Activated CD8-positive, alpha-beta memory T cell treated with anti-CD3 and anti-CD28 coated beads for 1 hour (primary cell): Measurements from ENCODE around the gene SGK1.
"Not testable (repeated sequence)": the region's sequence is repeated elsewhere in the genome, so short reads cannot be mapped to it uniquely, and the experiment has no call there.

Source experiments
- DNase-seq, 2 donors: peaks; one replicate each; pipeline ENCODE4 v3.0.0-alpha.2; 2020; ENCODE audit warnings: low read depth in 1 of 2; ENCODE audit errors: extremely low read depth in 1 of 2

Gene SGK1

DNA sequence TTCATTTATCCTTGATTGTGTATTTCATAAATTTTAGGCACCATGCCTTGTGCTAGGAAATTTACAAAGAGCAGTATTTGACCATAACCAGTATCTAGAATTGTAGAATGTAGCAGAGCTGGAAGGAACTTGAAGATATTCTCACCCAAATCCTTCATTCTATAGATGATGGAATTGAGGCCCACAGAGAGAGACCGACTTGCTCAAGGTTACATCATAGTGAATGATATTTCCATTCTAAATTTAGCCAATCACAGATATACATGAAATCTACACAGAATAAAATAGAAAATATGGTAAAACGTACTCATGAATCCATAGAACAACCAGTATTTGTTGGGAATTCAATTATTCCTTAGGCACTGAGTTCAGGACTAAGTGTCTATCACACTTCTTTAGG lies 10.9 kb upstream of the SGK1 start:
- DNase-seq: no peak

GRCh38 chr6:134328138-134328537 lies 10.2 kb upstream of the SGK1 start:
- DNase-seq: no peak

GRCh38 chr6:134326192-134326591 lies 8.3 kb upstream of the SGK1 start:
- not testable (repeated sequence) for DNase-seq

DNA sequence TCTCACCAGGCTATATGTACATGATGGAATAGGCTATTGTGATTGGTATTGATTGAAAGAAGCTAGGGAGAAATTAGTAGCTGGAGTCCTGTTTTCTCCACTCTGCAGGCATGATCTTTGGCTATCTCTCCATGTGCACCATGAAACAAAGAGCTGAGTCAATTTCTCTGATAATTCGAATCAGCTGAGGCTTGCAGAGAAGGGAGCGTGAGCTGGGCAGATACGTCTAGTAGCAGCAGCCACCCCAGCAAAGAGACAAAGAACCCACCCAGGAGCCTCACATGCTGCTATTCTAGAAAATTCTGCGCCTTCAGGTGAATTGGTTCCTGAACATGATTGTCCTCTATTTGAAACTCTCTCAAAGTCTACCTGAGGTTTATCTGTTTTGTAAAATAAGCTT lies 6.9 kb upstream of the SGK1 start:
- no peak for DNase-seq

GRCh38 chr6:134324141-134324540 lies 6.2 kb upstream of the SGK1 start:
- DNase-seq: no peak

DNA sequence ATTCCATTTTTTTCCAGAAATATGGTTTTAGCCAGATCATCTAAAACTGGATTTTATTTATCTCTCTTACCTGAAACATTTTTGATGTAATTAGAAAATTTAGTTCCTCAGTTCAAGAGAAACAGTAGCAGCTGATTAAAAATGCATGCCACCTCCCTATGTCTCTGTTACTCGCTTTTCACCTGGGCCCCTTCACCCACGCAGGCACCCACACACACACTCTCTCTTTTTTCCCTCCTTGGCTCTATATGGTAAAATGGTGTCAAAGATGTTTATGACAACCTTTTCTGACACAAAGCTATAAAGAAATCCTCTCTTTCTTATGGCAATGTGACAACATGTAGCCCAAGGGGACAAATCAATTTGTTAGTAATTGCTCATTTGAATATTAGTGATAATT lies 5.8 kb upstream of the SGK1 start:
- no peak for DNase-seq

DNA sequence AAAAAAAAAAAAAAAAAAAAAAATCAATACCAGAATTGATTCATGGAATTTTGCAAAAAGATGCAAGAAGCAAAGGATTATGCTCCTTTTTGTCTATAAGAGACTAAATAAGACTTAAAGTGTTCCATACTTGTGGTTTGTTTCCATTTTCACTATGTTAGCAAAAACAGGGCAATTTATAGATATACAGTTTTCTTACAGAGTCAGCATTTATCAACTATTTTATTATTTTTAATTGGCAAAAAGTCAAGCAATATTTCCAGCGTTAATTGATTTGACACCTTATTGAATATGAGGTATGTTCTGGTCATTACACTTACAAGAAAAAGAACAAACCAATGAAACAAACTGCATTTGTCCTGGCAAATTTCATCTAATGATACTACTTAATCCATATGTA lies 5.4 kb upstream of the SGK1 start:
- DNase-seq: no peak

GRCh38 chr6:134322216-134322615 lies 4.3 kb upstream of the SGK1 start:
- DNase-seq: no peak

DNA sequence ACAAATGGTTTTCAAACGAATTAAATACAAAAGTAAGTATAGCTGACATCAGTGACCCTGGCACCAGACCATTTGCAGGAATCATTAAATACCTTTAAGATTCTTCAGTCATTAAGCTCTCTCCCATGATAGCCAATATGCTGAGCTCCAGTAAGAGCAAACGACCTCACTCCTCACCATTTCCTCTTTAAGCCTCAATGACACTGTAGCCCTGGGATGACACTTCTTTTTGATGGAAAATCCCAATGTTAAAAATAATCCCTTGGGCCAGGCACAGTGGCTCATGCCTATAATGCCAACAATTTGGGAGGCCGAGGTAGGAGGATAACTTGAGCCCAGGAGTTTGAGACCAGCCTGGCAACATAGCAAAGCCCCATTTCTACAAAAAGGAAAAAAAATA lies 3.3 kb upstream of the SGK1 start:
- DNase-seq: no peak

- not testable (repeated sequence) for DNase-seq
These were observed 1.8 kb upstream of the SGK1 start for GRCh38 chr6:134319686-134320085.

DNA sequence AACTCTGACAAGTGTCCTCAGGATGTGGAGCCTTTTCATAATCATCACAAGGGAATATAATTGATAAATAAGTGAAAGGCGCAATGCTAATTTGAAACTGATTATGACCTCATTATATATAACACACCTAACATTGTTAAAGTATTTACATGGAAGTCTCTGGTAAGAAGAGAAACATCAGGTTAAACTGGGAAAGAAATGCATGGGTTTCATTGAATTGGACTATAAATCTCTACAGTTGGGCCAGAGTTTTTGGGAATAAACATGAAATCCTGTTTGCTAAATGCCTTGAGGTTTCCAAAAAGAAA lies 1.0 kb upstream of the SGK1 start:
- DNase-seq: no peak

DNA sequence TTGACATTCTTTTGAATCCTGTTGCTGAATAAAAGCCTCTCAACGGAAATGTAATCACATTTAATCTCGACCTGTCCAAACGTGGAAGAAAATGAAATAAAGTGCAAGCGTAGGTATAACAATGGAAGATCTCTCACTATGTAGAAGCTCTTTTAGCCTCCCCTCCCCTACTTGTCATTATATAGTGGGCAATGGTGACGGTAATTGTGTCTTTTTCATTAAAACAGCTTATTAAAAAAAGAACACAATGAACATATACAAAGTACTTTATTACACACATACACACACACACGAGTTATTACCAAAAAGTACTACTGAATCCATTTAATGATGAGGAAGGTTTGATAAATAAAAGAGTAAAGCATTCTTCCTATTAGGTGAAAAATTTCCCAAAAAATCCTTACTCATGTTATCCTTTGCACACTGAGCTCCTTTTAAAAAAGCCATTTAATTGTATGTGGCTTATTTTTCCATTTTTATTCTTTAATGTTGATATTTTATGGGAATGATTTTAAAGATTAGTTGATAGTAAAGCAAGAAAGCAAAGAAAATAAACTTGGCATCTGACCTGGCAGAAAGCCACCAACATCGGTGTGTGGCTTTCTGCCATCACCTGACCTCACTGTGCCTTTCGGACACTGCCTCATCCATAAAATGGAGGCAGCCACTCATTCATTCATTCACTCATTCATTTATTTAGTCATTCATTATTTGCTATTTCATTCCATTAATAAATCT lies 493 bp upstream of the SGK1 start:
- no peak for DNase-seq

- DNase-seq: no peak
These were observed 1.0 kb downstream of the SGK1 start for GRCh38 chr6:134316733-134317431.

DNA sequence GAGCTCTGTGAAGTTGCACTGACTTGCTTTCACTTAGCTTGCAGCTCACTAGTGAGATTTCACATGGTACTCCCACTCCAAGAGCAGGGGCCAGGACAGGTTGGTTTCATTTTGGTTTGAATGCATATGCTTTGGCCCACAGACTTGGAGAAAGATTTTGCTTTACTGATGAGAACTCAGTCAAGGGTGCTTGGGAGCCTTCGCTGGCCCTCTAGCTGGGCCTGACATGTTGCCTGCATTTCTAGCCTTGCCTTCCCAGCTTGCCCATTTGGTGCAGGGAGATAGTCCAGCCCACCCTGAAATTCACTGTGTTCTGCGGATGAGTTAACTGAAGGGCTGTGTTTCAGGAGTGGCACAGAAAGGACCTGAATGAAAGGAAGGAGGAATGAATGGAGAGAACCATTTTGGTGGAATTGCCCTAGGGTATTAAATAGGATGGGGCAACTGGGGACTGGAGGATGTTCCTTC lies 1.9 kb downstream of the SGK1 start:
- no peak for DNase-seq

DNA sequence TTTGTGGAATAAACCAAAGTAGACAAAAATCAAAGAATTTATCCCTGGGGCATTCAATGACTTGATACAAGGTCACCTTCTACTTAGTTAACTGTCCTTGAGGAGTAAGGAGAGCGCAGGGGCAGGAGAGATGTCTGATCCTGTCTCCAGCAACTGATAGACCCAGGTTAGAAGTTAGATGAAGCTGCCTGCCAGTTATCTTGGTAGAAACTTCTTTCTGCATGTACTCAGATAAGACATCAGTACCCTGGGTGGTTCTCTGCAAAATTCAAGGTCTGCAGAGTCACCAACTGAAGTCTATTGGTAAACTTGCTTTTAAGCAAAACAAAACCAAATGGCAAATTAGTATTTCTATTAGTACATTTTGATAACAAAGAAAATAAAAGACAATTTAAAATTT lies 2.7 kb downstream of the SGK1 start:
- no peak for DNase-seq

- DNase-seq: no peak
These were observed 3.7 kb downstream of the SGK1 start for GRCh38 chr6:134314006-134314821.

DNA sequence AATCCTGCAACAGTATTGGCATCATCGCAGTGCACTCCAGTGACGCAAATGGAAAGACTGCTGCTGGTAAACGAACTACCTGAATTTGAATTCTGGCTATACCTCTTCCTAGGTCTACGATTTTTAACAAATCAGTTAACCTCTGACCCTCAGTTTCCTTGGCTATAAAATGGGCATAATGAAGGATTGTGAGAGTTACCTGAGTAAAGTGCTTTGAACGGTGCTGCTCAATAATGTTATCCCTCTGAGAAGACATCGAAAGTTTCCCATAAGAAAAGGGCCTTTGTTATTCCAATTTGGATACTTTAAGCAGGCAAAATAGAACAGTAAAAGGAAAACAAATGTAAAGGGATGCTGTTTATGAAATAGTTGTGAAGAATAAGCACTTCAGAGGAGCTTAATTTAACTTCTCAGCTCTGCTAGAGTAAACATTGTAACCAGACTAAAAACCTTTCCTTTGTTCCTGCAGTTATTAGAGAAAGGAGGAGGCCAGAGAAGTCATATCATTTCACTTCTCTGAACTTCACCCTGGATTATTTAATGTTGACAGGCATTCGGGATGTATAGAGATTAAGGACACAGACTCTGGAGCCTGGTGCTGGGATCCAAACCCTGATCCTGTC lies 5.8 kb downstream of the SGK1 start:
- DNase-seq: no peak

DNA sequence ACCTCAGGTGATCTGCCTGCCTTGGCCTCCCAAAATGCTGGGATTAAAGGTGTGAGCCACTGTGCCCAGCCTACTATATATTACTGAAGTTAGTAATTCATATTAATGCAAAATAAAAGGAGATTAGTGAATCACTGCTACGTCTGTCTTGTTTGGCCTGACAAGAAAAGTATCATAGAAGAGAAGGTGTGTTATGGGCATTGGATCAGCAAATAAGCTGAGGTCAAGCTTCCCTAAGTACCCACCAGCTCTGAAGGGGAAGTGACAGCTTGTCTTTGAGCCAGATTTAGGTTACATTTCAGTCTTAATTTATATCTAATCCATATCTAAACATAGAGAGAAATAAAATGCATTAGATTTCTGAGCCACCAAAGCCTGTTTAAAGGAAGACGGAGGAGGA lies 7.1 kb downstream of the SGK1 start:
- no peak for DNase-seq

DNA sequence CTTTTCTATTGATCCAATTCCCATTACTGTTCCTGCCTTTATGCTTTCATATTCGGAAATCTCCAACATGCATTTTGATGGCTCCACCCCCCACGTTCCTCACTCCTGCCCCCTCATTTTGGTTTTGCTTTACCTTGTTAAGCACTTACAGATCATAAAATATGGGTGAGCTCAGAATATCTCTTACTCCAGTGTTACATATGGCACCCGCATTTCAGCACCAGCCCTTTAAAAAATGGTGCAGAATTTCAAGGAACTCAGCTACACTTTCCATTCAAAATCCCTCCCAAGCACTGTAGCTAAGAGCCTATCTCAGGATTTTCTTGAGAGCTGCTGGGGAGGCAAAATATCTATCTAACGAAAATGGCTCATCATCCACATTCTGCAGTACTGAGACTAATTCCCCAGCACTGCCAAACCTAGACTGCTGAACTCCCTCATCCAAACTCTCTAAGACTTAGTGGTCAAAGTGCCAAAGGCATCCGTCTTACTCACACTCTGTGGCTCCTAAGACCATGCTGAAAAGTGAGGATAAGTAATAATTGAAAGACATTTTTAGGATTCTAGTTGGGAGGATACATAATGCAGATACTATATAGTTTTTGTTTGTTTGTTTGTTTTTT lies 7.8 kb downstream of the SGK1 start:
- DNase-seq: no peak

- DNase-seq: no peak
These were observed 8.7 kb downstream of the SGK1 start for GRCh38 chr6:134309227-134309626.

GRCh38 chr6:134308800-134309199 lies 9.1 kb downstream of the SGK1 start:
- DNase-seq: no peak
